Frontal cortex (tissue), 4 donors: ENCODE measurements around the gene ANKRD6. TPM values are rescaled to one million over a fixed set of nuclear protein-coding genes. Genes with fewer than 3 reads are reported as not detected.

Source experiments
- DNase-seq, 2 donors: peaks; one replicate each; pipeline ENCODE4 v3.0.0; 2012; ENCODE audit warnings: low spot score in 2 of 2
- FAIRE-seq: peaks from 2 replicates; lab custom pipeline; 2012; peaks lifted over from hg19 to GRCh38; lab: Jason Lieb, UNC
- total RNA-seq: library from RNA; depleted of rRNA; stranded (reverse); fragments of >200 nt; gene quantifications from one replicate; pipeline ENCODE4 v1.2.3, GENCODE V29; 2014
- donor health status: control.
- donor health status: control.
- donor health status: control.

Gene ANKRD6
- total RNA-seq, 1 donor from 2014 or later, result 28.9 TPM

- FAIRE-seq, result no peak
- no peak for DNase-seq
Measured at GRCh38 chr6:89553431-89553830, 120.5 kb downstream of the ANKRD6 start.

- FAIRE-seq (no peak), DNase-seq (no peak)
Measured at GRCh38 chr6:89554106-89554505, 121.2 kb downstream of the ANKRD6 start.

GRCh38 chr6:89555031-89555430, 122.1 kb downstream of the ANKRD6 start:
- DNase-seq (no peak), FAIRE-seq (no peak)

DNA sequence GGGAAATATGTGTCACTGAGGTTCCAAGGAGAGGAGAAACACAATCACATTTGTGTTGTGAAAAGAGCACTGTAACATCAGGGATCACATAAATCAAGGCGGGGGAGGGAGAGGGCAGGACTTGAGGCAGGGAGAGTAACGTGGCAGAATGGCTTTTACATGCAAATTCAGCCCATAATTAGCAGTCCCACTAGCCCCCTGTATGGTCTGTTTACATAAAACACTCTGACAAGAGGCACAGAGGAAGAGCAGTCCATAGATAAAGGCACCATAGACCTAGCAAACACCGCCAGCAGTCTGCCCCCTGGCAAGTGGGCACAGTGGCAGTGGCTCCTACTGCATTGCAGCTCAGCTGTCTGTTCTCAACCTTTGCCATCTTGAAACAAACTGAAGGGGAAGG, 122.9 kb downstream of the ANKRD6 start:
- DNase-seq (no peak), FAIRE-seq (no peak)

GRCh38 chr6:89559487-89559886, 126.5 kb downstream of the ANKRD6 start:
- DNase-seq (no peak), FAIRE-seq (no peak)

GRCh38 chr6:89562093-89562973, 129.4 kb downstream of the ANKRD6 start:
- FAIRE-seq, result no peak
- DNase-seq, result peak in 1 of 2 donors; percentile 19

- no peak for FAIRE-seq
- no peak for DNase-seq
Measured at GRCh38 chr6:89563866-89564265, 130.9 kb downstream of the ANKRD6 start.

- no peak for FAIRE-seq
- no peak for DNase-seq
Measured at GRCh38 chr6:89564752-89565427, 131.9 kb downstream of the ANKRD6 start.

- FAIRE-seq, result no peak
Measured at GRCh38 chr6:89566008-89566800, 133.3 kb downstream of the ANKRD6 start.

GRCh38 chr6:89566930-89567629, 134.1 kb downstream of the ANKRD6 start:
- DNase-seq (no peak), FAIRE-seq (no peak)

More at GRCh38 chr6:89566008-89566800, 133.3 kb downstream of the ANKRD6 start:
- DNase-seq, result no peak

- DNase-seq, result no peak
- no peak for FAIRE-seq
Measured at GRCh38 chr6:89567630-89568390, 134.9 kb downstream of the ANKRD6 start.

DNA sequence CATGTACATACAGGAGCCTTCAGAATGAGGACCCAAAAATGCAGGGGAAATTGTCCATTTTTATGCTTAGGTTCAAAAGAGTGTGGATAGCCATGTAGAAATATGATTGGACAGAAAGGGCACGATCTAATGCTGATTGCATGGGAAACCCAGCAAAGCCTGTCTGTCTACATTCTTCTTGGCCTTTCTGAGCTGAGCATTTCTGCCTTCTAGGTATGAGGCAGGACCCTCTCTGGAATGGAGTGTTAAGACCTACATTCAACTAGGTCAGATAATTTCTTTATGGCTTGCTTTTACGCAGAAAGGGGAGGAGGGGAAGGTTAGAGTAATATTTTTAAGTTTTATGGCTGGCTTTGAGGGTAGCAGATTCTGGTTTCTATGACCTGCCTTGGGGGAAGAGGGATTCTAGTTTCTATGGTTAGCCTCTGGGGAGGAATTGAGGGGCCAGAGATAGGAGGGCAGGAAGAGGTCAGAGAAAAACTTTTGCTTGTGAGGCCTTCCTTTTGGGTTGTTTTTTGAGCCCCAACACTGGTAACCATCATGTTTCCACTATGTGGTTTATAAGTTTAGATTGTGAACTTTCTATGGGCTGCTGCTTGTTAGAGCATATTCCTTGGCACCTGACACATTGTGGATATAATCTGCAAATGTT, 142.1 kb downstream of the ANKRD6 start:
- DNase-seq (no peak), FAIRE-seq (no peak)

GRCh38 chr6:89575562-89575960, 142.6 kb downstream of the ANKRD6 start:
- DNase-seq (no peak), FAIRE-seq (no peak)

DNA sequence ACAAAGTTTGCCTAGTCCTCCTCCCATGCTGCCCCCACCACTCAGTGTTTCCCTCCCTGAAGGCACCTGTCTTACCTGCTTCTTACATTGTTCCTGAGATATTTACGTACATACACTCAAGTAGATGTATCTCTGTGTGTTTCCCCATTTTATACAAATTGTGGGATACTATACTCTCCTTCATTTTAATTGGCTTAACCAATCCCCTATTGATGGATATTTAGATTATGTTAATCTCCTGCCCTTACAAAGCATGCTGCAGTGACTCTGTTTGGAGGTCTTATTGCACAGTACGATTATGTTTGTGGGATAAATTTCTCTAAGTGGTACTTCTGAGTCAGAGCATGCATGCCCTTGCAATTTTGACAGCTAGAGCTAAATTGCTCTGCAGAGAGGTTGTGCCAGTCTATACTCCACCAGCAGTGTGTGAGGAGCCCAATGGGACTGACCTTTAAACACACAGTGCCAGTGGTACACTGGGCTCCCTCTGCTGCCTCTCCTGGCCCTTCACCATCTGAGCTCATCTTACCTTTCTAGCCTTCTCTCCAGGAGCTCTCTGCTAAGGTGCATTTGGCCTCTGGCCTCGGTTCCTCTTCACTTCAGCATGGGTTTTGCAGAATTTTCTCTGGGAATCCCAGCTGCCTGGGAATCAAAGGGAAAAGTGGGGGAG, 148.2 kb downstream of the ANKRD6 start:
- DNase-seq (no peak), FAIRE-seq (no peak)

DNA sequence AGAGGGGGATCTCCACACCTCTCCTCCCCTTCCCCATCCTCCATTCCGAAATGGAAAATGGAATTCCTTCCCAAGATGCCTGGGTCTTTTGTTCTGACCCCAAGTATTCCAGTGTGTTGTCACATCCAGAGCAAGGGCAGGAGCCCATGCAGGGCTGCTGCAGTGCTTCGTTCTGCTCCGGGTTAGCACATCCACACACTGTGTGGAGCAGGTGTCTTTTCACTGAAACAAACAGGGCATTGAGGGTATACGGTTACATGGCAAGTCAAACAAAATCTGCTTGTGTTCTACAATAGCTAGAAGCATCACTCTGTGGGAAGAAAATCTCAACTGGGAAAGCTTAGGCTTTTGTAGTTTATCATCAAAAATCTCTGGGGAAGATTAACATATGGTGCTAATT, 148.7 kb downstream of the ANKRD6 start:
- DNase-seq (no peak), FAIRE-seq (no peak)

GRCh38 chr6:89582669-89583325, 149.8 kb downstream of the ANKRD6 start:
- no peak for DNase-seq
- FAIRE-seq, result no peak

GRCh38 chr6:89583559-89583958, 150.6 kb downstream of the ANKRD6 start:
- FAIRE-seq, result no peak
- DNase-seq, result no peak

DNA sequence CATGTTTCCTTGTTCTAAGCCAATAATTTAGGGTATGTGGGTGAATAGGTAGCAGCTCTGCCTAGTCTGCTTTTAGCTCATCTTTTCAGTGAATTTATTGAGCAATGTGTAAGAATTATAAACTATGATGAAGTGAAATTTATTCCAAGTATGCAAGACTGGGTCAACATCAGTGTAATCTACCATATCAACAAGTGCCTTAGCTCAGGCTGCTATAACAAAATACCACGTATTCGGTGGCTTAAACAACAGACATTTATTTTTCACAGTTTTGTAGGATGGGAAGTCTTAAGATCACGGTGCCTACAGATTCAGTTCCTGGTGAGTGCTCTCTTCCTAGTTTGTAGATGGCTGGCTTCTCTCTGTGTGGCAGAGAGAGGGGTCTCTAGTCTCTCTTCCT, 151.6 kb downstream of the ANKRD6 start:
- FAIRE-seq (no peak), DNase-seq (no peak)
